Activated T-helper 17 cell treated with anti-CD3 and anti-CD28 coated beads, Interleukin-2, amount 50 U/mL, for 72 hours (primary cell): Measurements from ENCODE around the gene FKBP5. TPM values are rescaled to one million over a fixed set of nuclear protein-coding genes. Genes with fewer than 3 reads are reported as not detected.
"Not testable (repeated sequence)": the region's sequence is repeated elsewhere in the genome, so short reads cannot be mapped to it uniquely, and the experiment has no call there.

Experiments
- ATAC-seq: fragments of 150-1000 bp; cut with Tn5 transposase; replicated peaks from 2 replicates; pipeline ENCODE4 v1.10.0; 2021; ENCODE audit warnings: mild to moderate bottlenecking, moderate library complexity
- H3K27ac Mint-ChIP-seq: one replicate; pipeline ENCODE4 v1.8.0; 2022; ENCODE audit warnings: mixed read lengths
- H3K27me3 Mint-ChIP-seq: one replicate; pipeline ENCODE4 v1.8.0; 2022; ENCODE audit warnings: mixed read lengths
- H3K36me3 Mint-ChIP-seq: one replicate; pipeline ENCODE4 v1.8.0; 2022; ENCODE audit warnings: low read depth, mild to moderate bottlenecking, mixed read lengths
- H3K4me1 Mint-ChIP-seq: one replicate; pipeline ENCODE4 v1.8.0; 2022; ENCODE audit warnings: mixed read lengths
- H3K4me3 Mint-ChIP-seq: one replicate; pipeline ENCODE4 v1.8.0; 2022; ENCODE audit warnings: mild to moderate bottlenecking, mixed read lengths
- H3K9me3 Mint-ChIP-seq: one replicate; pipeline ENCODE4 v1.8.0; 2022; ENCODE audit warnings: mixed read lengths
- total RNA-seq, 2 donors: library from RNA; stranded (reverse); gene quantifications; one replicate each; pipeline ENCODE4 v1.2.3, GENCODE V29; 2022

FKBP5 gene
- total RNA-seq, 2 donors from 2014 or later: 39.9 to 101 TPM

GRCh38 chr6:35673284-35673666, 15.4 kb downstream of the FKBP5 start:
- Mint-ChIP-seq H3K4me1 (peaks cover 35% of the 10 kb centered on the region), H3K27ac (peak overlapping the region; percentile 92), H3K4me3 (peak overlapping the region; percentile 71)
- not testable (repeated sequence) for H3K36me3 Mint-ChIP-seq, H3K9me3 Mint-ChIP-seq, H3K27me3 Mint-ChIP-seq, ATAC-seq

- H3K9me3 Mint-ChIP-seq, ATAC-seq, H3K27me3 Mint-ChIP-seq, H3K36me3 Mint-ChIP-seq: not testable (repeated sequence)
- peak overlapping the region; percentile 83 for H3K4me3 Mint-ChIP-seq
- H3K4me1 Mint-ChIP-seq: peaks cover 16% of the 10 kb centered on the region
- peak overlapping the region; percentile 96 for H3K27ac Mint-ChIP-seq
Observed at GRCh38 chr6:35670453-35670852, 18.3 kb downstream of the FKBP5 start.

GRCh38 chr6:35669451-35670045, 19.2 kb downstream of the FKBP5 start:
- peak overlapping the region; percentile 96 for H3K27ac Mint-ChIP-seq
- no peaks in the 10 kb centered on the region for H3K9me3 Mint-ChIP-seq
- ATAC-seq: peak; percentile 54
- H3K27me3 Mint-ChIP-seq: no peaks in the 10 kb centered on the region
- peaks cover 14% of the 10 kb centered on the region for H3K4me1 Mint-ChIP-seq
- no peaks in the 10 kb centered on the region for H3K36me3 Mint-ChIP-seq
- peak overlapping the region; percentile 83 for H3K4me3 Mint-ChIP-seq

GRCh38 chr6:35668744-35669450, 19.8 kb downstream of the FKBP5 start:
- Mint-ChIP-seq H3K9me3 (no peaks in the 10 kb centered on the region), H3K4me3 (peak overlapping the region; percentile 83), H3K27me3 (no peaks in the 10 kb centered on the region), H3K36me3 (no peaks in the 10 kb centered on the region), H3K27ac (peak overlapping the region; percentile 96), H3K4me1 (peaks cover 10% of the 10 kb centered on the region)
- no peak for ATAC-seq

- peak overlapping the region; percentile 96 for H3K27ac Mint-ChIP-seq
- H3K4me3 Mint-ChIP-seq: peak overlapping the region; percentile 83
- no peaks in the 10 kb centered on the region for H3K27me3 Mint-ChIP-seq
- H3K36me3 Mint-ChIP-seq: no peaks in the 10 kb centered on the region
- ATAC-seq: no peak
- H3K9me3 Mint-ChIP-seq: no peaks in the 10 kb centered on the region
- H3K4me1 Mint-ChIP-seq: peaks cover 7% of the 10 kb centered on the region
Observed at GRCh38 chr6:35668096-35668495, 20.6 kb downstream of the FKBP5 start.

- Mint-ChIP-seq H3K9me3 (no peaks in the 10 kb centered on the region), H3K27ac (no peak overlapping the region), H3K4me1 (peaks cover 7% of the 10 kb centered on the region), H3K27me3 (no peaks in the 10 kb centered on the region), H3K36me3 (no peaks in the 10 kb centered on the region), H3K4me3 (no peak overlapping the region)
- ATAC-seq: peak; percentile 80
Observed at GRCh38 chr6:35665573-35665972, 23.1 kb downstream of the FKBP5 start.

GRCh38 chr6:35664945-35665344, 23.8 kb downstream of the FKBP5 start:
- Mint-ChIP-seq H3K27ac (no peak overlapping the region), H3K36me3 (no peaks in the 10 kb centered on the region), H3K4me3 (no peak overlapping the region), H3K27me3 (no peaks in the 10 kb centered on the region), H3K4me1 (peaks cover 7% of the 10 kb centered on the region), H3K9me3 (no peaks in the 10 kb centered on the region)
- ATAC-seq: peak; percentile 65

GRCh38 chr6:35663447-35664235, 25.1 kb downstream of the FKBP5 start:
- Mint-ChIP-seq H3K27me3 (no peaks in the 10 kb centered on the region), H3K4me3 (no peak overlapping the region), H3K9me3 (no peaks in the 10 kb centered on the region), H3K4me1 (no peaks in the 10 kb centered on the region), H3K36me3 (no peaks in the 10 kb centered on the region), H3K27ac (no peak overlapping the region)
- peak; percentile 61 for ATAC-seq

GRCh38 chr6:35662999-35663398, 25.7 kb downstream of the FKBP5 start:
- H3K27ac Mint-ChIP-seq: no peak overlapping the region
- no peaks in the 10 kb centered on the region for H3K9me3 Mint-ChIP-seq
- no peak overlapping the region for H3K4me3 Mint-ChIP-seq
- no peaks in the 10 kb centered on the region for H3K27me3 Mint-ChIP-seq
- H3K36me3 Mint-ChIP-seq: no peaks in the 10 kb centered on the region
- no peak for ATAC-seq
- H3K4me1 Mint-ChIP-seq: no peaks in the 10 kb centered on the region

- peaks cover 4% of the 10 kb centered on the region for H3K4me1 Mint-ChIP-seq
- H3K4me3 Mint-ChIP-seq: no peak overlapping the region
- no peak for ATAC-seq
- H3K27ac Mint-ChIP-seq: no peak overlapping the region
- no peaks in the 10 kb centered on the region for H3K36me3 Mint-ChIP-seq
- H3K9me3 Mint-ChIP-seq: no peaks in the 10 kb centered on the region
- H3K27me3 Mint-ChIP-seq: no peaks in the 10 kb centered on the region
Observed at GRCh38 chr6:35654883-35655282, 33.8 kb downstream of the FKBP5 start.

- Mint-ChIP-seq H3K27me3 (no peaks in the 10 kb centered on the region), H3K9me3 (no peaks in the 10 kb centered on the region), H3K4me3 (no peak overlapping the region), H3K36me3 (peaks cover 12% of the 10 kb centered on the region), H3K27ac (no peak overlapping the region), H3K4me1 (peaks cover 16% of the 10 kb centered on the region)
- no peak for ATAC-seq
Observed at GRCh38 chr6:35651244-35651643, 37.5 kb downstream of the FKBP5 start.

GRCh38 chr6:35650015-35650414, 38.7 kb downstream of the FKBP5 start:
- no peak overlapping the region for H3K27ac Mint-ChIP-seq
- no peak for ATAC-seq
- H3K4me1 Mint-ChIP-seq: peaks cover 22% of the 10 kb centered on the region
- no peak overlapping the region for H3K4me3 Mint-ChIP-seq
- peaks cover 24% of the 10 kb centered on the region for H3K36me3 Mint-ChIP-seq
- H3K9me3 Mint-ChIP-seq: no peaks in the 10 kb centered on the region
- H3K27me3 Mint-ChIP-seq: no peaks in the 10 kb centered on the region

- no peak for ATAC-seq
- Mint-ChIP-seq H3K27me3 (no peaks in the 10 kb centered on the region), H3K27ac (no peak overlapping the region), H3K4me1 (peaks cover 36% of the 10 kb centered on the region), H3K4me3 (no peak overlapping the region), H3K9me3 (no peaks in the 10 kb centered on the region), H3K36me3 (peaks cover 39% of the 10 kb centered on the region)
Observed at GRCh38 chr6:35648203-35648602, 40.5 kb downstream of the FKBP5 start.

GRCh38 chr6:35647400-35647799, 41.3 kb downstream of the FKBP5 start:
- ATAC-seq: no peak

GRCh38 chr6:35643162-35643535, 45.6 kb downstream of the FKBP5 start:
- peak overlapping the region; percentile 33 for H3K4me3 Mint-ChIP-seq
- no peaks in the 10 kb centered on the region for H3K27me3 Mint-ChIP-seq
- ATAC-seq: no peak
- H3K36me3 Mint-ChIP-seq: peaks cover 87% of the 10 kb centered on the region
- peaks cover 43% of the 10 kb centered on the region for H3K4me1 Mint-ChIP-seq
- H3K27ac Mint-ChIP-seq: peak overlapping the region; percentile 26
- H3K9me3 Mint-ChIP-seq: no peaks in the 10 kb centered on the region

More at GRCh38 chr6:35647400-35647799, 41.3 kb downstream of the FKBP5 start:
- Mint-ChIP-seq H3K36me3 (peaks cover 46% of the 10 kb centered on the region), H3K27ac (peak overlapping the region; percentile 75), H3K4me1 (peaks cover 36% of the 10 kb centered on the region), H3K9me3 (no peaks in the 10 kb centered on the region), H3K4me3 (peak overlapping the region; percentile 28), H3K27me3 (no peaks in the 10 kb centered on the region)
